ENCODE data around the gene ZNF529.

DNA sequence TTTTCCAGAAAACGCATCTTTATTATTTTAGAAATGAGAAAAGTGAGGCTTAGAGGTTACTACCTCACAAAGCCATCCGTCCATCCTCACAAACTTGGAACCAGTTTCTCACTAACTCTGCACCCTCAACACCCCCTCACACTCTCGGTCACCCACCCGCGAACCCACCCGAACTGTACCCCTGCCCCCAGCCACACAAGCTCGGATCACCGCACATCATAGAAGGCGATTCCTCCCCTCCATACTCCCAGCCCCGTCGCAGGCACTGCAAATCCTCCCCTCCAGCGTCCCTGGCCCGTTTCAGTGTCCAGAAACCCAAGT is 45.3 kb downstream of the ZNF529 start:
- TF ChIP-seq CTCF (conservative IDR thresholded peaks at IDR 0.05; ENCODE audit: low read length) (no peak), EZH2phosphoT487 (IDR thresholded peaks at IDR 0.05; ENCODE audit: borderline replicate concordance) (no peak)

Data from Loucy (cell line).